GM04504 (cell line): Measurements from ENCODE around the gene SOX5.

Experiments used
- DNase-seq: peaks from one replicate; pipeline ENCODE4 v3.0.0-alpha.2; 2012; ENCODE audit warnings: low read depth

SOX5 gene

GRCh38 chr12:23686095-23686494, 263.4 kb downstream of the SOX5 start:
- no peak for DNase-seq

- no peak for DNase-seq
Observed at GRCh38 chr12:23684121-23684520, 265.3 kb downstream of the SOX5 start.

GRCh38 chr12:23681237-23681636, 268.2 kb downstream of the SOX5 start:
- DNase-seq, result no peak

GRCh38 chr12:23674064-23674463, 275.4 kb downstream of the SOX5 start:
- no peak for DNase-seq

- DNase-seq, result no peak
Observed at GRCh38 chr12:23671881-23672280, 277.6 kb downstream of the SOX5 start.

GRCh38 chr12:23670684-23671083, 278.8 kb downstream of the SOX5 start:
- no peak for DNase-seq

GRCh38 chr12:23669691-23670090, 279.8 kb downstream of the SOX5 start:
- DNase-seq, result no peak

GRCh38 chr12:23666866-23667265, 282.6 kb downstream of the SOX5 start:
- no peak for DNase-seq

GRCh38 chr12:23662966-23663365, 286.5 kb downstream of the SOX5 start:
- DNase-seq, result no peak

GRCh38 chr12:23659131-23659530, 290.3 kb downstream of the SOX5 start:
- DNase-seq, result no peak

GRCh38 chr12:23657598-23657997, 291.9 kb downstream of the SOX5 start:
- DNase-seq, result no peak

- DNase-seq, result no peak
Observed at GRCh38 chr12:23655884-23656283, 293.6 kb downstream of the SOX5 start.

GRCh38 chr12:23655112-23655511, 294.4 kb downstream of the SOX5 start:
- DNase-seq, result no peak

- no peak for DNase-seq
Observed at GRCh38 chr12:23648546-23648945, 300.9 kb downstream of the SOX5 start.

GRCh38 chr12:23640754-23641153, 308.7 kb downstream of the SOX5 start:
- no peak for DNase-seq

GRCh38 chr12:23634344-23634743, 315.1 kb downstream of the SOX5 start:
- no peak for DNase-seq

GRCh38 chr12:23631786-23632377, 317.6 kb downstream of the SOX5 start:
- no peak for DNase-seq

- DNase-seq, result no peak
Observed at GRCh38 chr12:23630524-23630923, 318.9 kb downstream of the SOX5 start.

- no peak for DNase-seq
Observed at GRCh38 chr12:23628806-23629205, 320.7 kb downstream of the SOX5 start.

- no peak for DNase-seq
Observed at GRCh38 chr12:23626791-23627190, 322.7 kb downstream of the SOX5 start.

GRCh38 chr12:23621900-23622299, 327.6 kb downstream of the SOX5 start:
- no peak for DNase-seq

- no peak for DNase-seq
Observed at GRCh38 chr12:23618718-23619117, 330.8 kb downstream of the SOX5 start.

GRCh38 chr12:23617749-23618148, 331.7 kb downstream of the SOX5 start:
- no peak for DNase-seq

GRCh38 chr12:23614280-23614679, 335.2 kb downstream of the SOX5 start:
- no peak for DNase-seq

GRCh38 chr12:23611320-23611719, 338.1 kb downstream of the SOX5 start:
- DNase-seq, result no peak
